Activated T-cell treated with anti-CD3 and anti-CD28 coated beads for 24 hours (primary cell): ENCODE data around the gene CAB39.

Source experiments
- DNase-seq: peaks from one replicate; pipeline ENCODE4 v3.0.0-alpha.2; 2020; ENCODE audit warnings: low read depth

The CAB39 gene

DNA sequence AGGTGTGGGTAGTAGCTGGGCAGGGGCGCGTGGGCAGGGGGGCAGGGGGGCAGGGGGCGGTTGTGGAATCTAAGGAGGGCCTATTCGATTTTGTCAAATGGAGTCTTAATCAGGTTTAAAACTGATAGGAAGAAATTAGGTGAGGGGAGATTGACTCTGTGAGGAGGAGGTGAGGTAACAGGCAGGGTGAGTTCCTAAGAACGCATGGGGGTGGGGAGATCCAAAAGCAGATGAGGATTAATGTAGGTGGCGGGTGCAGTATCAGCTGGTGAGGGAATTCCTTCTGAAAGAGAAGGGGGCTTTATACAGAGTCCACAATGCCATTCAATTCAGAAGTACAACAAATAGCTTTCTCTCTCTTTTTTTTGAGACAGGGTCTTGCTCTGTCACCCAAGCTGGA, 72.7 kb downstream of the CAB39 start:
- no peak for DNase-seq

DNA sequence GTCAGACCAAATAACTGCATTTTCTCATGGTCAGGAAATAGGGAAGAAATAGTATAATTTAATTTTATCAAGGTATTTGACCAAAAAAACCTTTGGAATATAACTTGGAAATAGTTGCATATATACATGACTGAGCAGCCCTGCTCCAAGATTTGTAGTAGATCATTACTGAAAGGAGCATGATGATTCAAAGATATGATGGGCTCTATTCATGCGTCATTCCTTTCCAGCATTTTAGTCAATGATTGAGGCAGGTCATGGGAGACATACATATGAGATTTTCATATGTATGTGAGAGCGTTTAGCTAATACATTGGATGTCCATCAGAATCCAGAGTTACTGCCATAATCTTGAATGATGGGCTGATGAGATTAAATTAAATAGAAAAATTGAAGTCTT, 74.5 kb downstream of the CAB39 start:
- DNase-seq = no peak

DNA sequence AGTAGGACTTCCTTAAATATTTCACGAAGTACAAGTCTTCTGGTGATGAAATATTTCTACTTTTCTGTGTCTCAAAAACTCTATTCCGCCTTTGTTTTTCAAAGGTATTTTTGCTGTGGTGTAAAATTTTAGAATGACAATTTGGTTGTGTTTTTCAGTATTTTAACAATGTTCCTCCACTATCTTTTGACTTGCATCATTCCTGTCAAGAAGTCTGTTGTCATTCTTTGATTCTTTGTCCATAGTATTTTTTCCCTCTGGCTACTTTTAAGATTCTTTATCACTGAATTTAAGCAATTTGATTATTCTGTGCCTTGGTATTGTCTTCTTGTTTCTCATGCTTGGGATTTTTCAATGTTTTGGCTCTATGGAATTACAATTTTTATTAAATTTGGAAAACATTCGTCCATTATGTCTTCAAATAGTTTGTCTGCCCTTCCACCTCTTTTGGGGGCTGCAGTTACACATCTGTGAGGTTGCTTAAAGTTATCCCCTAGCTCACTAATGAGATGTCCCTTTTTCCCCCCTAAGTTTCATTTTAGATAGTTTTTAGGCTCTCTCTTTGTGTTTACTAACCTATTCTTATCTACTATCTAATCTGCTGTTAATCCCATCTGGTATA, 76.0 kb downstream of the CAB39 start:
- no peak for DNase-seq

DNA sequence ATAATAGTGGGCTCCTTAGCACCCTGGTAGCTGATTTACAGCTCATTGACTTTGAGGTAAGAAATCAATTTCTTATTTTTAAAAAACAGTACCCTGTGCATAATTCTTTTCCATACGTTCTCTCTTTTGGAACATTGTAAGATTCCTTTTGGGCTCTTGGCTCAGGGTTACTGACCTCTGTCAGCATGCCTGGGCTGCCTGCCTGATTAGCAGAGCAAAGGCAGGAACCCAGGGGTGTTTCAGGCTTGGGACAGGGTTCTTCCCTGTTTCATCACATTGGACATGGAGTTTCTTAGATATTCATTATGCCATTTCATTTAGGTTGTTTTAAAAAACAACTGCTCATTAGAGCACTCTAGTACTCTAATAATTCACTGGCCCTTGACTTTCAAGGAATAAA, 78.3 kb downstream of the CAB39 start:
- DNase-seq = no peak

DNA sequence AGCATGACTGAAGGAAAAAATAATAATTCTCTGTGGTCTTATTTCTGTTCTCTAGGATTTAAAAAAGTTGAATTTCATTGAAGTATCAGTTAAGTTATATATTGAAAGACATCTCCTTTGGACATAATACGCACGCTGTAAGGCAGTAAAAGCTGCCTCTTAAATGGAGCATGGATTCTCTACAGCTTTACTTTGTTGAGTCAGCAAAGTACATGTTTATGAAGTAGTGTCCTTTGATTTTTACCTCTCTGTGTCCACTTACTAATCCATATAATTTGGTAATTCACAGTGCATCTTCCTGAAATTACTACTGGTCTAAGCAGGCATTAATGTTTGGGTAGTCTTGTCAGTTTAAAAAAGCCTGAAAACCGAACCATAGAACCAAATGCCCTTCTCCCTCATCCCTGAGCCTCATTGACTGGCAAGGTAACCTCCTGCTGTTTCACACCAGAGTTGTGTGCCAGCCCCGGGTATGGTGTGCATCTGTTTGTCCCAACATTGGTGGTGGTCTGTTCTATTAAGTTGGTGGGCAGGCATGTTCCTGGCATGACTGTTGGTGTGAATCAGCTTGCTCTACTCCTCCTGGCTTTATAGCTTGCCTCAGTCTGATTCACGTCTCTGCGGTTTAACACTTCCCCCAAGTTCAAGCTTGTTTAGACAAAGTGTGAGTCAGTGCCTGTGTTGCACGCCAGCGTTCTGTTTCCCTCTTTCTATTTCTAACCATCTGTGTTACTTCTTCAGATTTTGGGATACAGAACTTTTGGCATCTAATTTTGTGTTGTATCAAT, 81.1 kb downstream of the CAB39 start:
- DNase-seq = peak; percentile 69

DNA sequence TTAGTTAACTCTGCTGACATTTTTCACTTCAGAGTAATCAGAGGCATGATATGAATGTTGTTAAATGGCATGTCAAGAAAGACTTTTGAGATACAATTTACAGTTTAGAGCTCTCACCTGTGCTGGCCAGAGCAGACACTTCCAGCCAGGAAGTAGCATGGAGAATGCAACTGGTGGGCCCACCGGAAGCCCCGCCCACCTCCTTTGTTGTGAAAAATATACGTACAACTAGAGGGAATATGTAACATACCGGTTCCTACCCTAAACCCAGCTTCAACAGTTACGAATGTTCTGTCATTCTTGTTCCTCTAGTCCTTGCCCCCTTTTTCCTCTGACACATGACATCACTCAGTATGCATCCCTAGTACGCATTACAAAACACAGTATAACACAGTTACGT, 81.9 kb downstream of the CAB39 start:
- DNase-seq = no peak

DNA sequence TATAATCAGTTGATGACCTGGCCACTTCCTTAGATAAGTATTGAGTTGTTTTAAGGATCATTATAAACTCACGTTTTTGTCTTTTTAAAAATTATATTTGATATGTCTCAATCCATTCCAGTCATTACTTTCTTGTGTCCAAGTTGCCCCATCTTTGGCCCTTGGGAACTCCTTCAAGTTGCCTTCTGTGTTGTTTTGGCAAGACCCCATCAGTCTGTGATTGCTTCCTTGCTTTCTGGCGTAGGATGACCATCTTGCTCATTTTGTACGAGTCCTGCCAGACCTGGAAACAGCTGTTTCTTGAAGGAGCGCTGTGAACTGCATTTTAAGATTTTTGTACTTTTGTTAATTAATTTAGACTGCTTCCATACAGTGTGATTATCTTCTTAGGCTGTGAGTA, 83.2 kb downstream of the CAB39 start:
- no peak for DNase-seq

DNA sequence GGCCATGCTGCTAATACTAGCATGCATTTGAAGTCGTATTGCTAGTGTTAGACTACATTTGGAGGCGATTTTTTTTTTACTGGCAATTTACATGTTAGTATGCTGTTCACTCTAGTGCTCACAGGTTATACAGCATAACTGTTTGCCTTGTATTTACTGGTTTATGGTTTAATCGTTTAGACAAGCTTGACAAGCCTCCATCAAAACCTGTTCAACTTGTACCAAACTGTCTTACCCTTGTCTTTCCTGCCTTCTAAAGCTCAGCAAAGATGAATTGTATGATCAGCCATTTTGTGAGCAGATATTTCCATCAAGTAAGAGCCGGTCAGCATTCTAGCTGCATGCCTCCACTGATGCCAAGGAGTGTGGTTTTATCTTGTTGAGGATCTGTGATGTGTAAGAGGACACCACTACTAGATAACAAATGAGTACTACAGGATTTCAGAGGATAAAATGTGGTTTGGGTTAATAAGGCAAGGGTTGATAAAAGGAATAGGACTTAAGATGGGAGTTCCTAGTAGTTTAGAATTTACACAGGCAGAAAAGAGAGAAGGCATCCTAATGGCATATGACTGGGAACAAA, 83.7 kb downstream of the CAB39 start:
- no peak for DNase-seq

DNA sequence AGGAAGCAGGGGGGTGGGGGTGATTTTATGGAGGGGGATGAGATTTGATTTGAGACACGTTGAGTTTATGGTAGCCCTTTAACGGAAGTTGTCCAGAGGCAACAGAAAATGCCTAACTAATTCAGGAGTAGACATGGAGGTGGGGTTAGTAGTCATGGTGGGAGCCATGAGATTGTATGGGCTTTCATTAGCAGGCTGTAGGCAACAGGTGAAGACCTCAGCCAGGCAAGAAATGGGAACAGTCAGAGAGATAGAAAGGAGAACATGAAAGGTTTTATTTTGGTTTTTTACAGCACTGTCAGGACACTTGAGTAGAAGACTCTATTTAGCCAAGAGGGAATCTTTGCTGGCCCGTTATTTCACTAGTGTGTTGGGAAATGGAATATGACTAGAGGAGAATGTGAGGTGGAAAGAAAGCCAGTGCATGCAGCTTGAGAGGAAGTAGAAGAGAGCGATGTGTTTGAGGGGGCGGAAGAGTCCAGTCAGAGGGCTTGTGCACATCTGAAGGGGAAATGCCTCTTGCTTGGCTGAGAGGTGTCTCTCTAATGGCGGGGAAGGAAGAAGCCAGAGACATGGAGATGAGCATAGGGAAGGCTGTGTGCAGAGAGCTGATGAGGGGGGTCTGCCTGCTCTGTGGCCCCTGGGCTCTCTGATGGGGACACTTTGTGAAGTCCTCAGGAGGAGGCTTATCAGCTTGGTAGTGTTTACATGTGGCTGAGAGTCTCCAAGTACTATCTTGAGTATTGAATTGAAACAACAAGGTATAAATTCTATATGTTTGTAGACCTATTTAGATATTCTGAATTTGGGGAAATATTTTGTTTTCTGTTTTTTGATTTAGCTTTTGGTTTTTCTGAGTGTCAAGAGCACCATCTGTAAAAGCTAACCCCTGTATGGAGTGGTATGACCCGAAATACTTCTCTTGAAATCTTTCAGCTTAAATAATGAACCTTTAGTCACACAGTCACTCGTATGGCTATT, 85.2 kb downstream of the CAB39 start:
- DNase-seq = no peak

DNA sequence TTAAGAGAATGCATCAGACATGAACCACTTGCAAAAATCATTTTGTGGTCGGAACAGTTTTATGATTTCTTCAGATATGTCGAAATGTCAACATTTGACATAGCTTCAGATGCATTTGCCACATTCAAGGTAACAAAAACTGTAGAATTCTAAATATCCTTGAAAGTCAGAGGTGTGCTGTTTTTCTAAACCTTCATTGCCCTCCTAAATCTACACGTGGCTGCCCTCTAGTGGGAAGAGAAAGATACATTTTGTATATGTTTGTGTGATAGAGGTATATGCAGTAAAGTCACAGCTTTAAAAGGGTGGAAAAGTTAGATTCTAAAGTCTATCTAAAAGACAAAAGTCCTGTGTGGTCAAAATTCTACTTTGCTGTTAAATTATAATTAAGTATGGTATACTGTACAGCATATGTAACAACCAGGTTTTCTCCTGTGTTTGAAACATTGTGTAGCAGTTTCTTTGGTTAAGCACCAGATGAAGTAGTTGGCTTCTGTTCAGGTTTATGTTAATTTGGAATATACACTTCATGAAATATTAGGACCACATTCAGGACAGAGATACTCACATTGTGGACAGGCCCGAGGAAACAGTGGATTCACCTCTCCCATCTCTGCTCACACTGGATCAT, 86.2 kb downstream of the CAB39 start:
- DNase-seq = no peak

DNA sequence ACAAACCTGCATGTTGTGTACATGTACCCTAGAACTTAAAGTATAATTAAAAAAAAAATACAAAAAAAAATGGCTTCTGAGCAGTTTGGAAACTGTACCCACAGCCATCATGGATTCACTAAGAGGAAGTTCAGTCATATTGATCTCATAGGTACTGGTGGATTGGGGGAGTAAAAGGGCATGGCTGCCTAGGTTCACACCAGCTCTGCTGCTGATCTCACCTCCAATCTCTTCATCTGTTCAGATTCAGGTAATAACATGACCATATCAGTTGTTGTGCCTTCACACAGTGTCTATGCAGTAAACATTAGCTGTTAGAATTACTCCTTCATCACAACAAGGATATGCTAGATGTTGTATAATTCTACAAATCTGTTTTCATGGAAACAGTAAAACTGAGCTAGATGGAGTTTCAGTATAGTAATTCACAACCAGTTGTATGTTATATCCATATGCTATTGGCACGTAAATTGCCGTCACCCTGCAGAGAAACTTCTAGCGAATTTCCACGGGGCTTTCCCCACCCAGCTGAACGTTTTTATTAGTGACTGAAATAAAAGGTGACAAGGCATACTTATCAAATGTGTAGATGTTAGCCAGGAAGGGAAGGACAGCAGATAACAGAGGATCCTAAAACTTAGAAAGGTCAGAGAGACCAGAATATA, 92.8 kb downstream of the CAB39 start:
- no peak for DNase-seq

DNA sequence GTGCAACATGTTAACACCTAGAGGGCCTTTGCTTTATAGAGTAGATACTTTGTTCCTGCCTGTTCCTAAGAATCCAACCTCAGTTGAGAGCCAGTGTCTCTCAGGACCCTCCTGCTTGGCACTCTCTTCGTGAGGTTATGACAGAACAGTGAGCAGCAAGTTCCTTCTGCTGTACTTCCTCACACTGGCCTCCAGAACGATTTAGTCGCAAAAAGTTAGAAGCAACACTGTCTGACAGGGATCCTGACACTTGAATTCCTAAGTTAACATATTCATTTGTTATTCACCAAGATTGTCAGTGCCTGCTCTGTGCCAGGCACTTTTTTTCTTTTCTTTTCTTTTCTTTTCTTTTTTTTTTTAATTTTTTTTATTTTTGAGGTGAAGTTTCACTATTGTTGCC, 95.1 kb downstream of the CAB39 start:
- no peak for DNase-seq

DNA sequence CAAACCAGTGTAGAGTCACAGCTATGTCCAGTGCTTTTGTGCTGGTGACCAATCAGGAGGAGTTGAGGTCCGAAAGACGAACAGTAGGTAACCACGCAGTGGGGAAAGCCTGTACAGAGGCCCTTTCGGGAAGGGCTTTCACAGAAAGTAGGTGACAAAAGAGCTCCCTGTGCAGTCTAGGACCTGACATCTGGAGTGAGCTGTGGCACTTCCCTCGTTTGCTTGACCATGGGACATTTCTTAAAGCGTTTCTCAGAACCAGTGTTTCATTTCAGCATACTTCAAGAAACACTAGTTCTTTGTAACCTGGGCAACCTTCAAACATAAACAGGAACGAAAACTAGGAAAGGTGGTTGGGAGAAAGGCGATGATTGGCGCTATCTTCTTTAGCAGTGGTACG, 96.4 kb downstream of the CAB39 start:
- DNase-seq = no peak

DNA sequence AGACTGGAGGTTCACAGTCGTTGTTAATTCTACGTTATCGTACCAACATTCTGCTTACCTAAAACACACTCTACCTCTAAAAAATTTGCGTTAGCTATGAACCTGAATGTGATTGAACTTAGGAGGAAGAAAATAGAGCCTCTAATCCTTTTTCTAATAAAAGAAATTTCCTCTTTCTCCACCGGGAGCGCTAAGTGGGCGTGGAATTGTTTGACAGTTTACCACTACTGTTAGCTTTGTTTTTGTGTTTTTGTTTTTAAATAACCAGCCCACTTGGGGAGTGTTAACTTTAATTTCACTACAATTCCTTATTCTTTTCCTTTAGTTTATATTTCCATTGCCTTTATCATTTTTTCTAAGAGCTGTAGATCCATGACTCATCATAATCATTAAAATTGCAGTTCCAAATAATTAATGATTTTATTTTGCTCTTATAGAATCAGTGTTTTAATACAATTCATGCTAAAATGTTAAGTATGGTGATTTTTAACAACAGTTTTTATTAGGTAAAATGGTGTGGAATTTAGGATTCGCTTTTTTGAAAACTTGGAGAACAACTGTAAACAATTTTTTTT, 97.1 kb downstream of the CAB39 start:
- no peak for DNase-seq

DNA sequence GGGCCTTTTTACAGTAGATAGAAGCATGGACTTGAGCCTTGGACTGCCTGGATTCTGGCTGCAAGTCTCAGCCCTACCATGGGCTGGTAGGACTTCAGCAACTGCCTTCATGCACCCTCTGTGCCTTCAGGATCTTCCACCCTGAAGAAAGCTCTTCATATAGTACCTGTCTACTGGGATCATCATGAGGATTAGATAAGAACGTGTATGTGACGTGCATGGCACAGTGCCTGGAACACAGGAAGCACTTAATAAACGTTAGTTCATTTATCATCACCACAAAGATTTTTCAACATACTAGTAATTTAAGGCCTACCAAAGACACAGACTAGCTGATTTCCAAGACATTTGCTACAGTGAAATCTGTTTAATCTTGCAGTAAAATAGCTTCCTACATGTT, 98.9 kb downstream of the CAB39 start:
- DNase-seq = no peak

DNA sequence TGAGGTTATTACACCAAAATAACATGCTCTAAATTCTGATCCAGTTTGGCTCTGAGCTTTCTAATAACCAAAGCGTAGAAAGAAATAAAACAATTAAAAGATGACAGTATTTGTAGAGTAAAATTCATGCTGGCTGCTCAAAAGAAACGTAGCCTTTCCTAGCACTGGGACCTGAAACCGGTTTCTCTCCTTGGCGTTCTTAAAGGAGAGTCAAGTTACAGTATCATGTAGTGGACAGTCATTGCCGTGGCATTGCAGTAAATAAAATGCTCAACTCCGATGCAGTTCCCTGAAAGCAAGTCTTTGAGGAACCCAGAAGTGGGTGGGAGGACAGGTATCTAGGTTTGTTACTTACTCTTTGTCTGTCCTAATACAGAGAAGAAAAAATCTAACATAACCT, 99.4 kb downstream of the CAB39 start:
- no peak for DNase-seq

DNA sequence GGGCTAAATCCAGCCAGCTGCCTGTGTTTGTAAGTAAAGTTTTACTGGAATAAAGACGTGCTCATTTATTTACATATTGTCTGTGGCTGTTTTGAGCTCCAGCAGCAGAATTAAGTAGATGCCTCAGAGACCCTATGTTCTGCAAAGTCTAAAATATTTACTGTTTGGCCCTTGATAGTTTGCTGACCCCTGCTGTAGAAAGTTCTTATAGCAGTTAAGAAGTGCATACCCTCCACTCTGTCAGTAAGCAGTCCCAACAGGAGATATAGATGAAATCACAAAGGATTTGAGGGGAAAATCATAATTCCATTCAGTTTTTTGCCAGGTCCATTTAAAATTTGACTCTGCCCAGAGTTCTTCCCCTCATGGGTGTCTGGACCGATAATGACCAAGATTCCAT, 102.0 kb downstream of the CAB39 start:
- no peak for DNase-seq

DNA sequence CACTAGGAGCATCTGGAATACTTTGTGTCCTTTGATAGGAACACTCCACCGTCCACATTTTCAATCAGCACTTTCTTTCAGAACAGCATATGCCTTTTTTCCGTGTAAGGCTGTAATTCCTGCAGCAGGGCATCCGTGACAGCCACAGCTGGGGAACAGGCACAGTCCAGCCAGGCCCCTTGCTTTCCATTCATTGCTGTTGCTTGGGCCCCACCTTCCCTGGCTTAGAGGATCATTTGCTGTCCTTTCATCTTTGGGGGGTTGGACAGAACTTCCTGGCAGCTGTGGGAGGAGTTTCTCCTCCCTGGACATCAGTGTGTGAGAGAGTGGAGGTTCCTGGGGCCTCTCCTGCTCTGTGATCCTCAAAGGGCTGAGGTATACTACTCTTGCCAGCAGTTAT, 102.4 kb downstream of the CAB39 start:
- DNase-seq = no peak

DNA sequence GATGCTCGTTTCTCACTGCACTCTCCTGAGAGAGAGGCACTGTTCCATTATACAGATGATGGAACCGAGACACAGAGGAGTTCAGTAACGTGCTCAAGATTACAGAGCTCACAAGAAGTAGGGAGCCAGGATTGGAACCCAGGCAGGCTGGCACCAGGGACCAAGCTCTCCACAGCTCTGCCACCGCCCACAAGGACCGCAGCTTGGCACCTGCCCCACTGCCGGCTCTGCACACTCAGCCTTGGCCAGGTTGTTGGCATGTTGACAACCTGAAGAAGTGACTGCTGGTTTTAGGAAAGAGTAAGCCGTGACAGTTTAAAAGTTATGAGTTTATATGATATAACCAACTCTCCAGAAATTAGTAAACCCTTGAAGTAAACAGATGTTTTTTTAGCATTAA, 104.1 kb downstream of the CAB39 start:
- no peak for DNase-seq

DNA sequence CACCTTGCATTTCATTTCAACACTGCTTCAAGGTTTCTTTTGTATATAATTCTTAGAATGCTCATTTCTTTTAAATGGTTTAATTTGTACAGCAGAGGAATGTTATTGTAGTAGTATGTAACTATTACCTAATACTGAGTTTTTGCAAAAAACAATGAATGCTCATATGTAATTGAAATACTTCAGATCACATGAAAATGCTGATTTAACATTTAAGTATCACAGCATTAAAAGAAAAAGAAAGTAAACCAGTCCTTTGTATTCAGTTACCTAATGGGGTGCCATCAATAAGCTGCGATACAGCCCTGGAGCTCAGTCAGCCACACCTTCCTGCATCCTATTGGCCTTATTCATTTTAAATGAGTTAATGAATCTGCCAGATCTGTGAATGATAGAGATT, 106.8 kb downstream of the CAB39 start:
- DNase-seq = no peak
